Osteoblast (primary cell): ENCODE data around the gene CHD9NB. TPM values are rescaled to one million over a fixed set of nuclear protein-coding genes. Genes with fewer than 3 reads are reported as not detected.
"Not testable (repeated sequence)": the region's sequence is repeated elsewhere in the genome, so short reads cannot be mapped to it uniquely, and the experiment has no call there.

Source experiments
- DNase-seq: peaks from one replicate; pipeline ENCODE4 v3.0.0; 2011; ENCODE audit warnings: low spot score, mixed read lengths; ENCODE audit not compliant: insufficient read length; ENCODE audit errors: missing footprints
- H2AFZ ChIP-seq: 2 replicates; pipeline ENCODE4 v1.6.0; 2011; ENCODE audit warnings: mild to moderate bottlenecking, low read length
- H3K27ac ChIP-seq: 2 replicates; pipeline ENCODE4 v1.5.1; 2011; ENCODE audit warnings: mild to moderate bottlenecking, low read depth, low read length, moderate library complexity
- H3K27me3 ChIP-seq: 2 replicates; pipeline ENCODE4 v1.6.0; 2012; ENCODE audit warnings: mild to moderate bottlenecking, control low read depth, inconsistent platforms, low read length, moderate library complexity; ENCODE audit not compliant: insufficient read depth
- H3K36me3 ChIP-seq: 2 replicates; pipeline ENCODE4 v1.5.1; 2011; ENCODE audit warnings: mild to moderate bottlenecking, low read length, control low read depth, moderate library complexity; ENCODE audit not compliant: insufficient read depth
- H3K4me1 ChIP-seq: 2 replicates; pipeline ENCODE4 v1.5.1; 2011; ENCODE audit warnings: mild to moderate bottlenecking, low read length, control low read depth, moderate library complexity; ENCODE audit not compliant: insufficient read depth
- H3K4me2 ChIP-seq: 2 replicates; pipeline ENCODE4 v1.6.0; 2011; ENCODE audit warnings: mild to moderate bottlenecking, low read length; ENCODE audit not compliant: insufficient read depth
- H3K4me3 ChIP-seq: fragments of 200-600 bp; sonication (generic); 3 replicates; pipeline ENCODE4 v1.5.1; 2012; ENCODE audit warnings: mild to moderate bottlenecking, low read length, inconsistent platforms; ENCODE audit not compliant: insufficient read depth
- H3K79me2 ChIP-seq: 2 replicates; pipeline ENCODE4 v1.6.0; 2012; ENCODE audit warnings: mild to moderate bottlenecking, low read length, control low read depth, inconsistent platforms; ENCODE audit not compliant: insufficient read depth
- H3K9me3 ChIP-seq: 2 replicates; pipeline ENCODE4 v1.5.1; 2011; ENCODE audit warnings: low read depth, low read length, control low read depth
- H4K20me1 ChIP-seq: 2 replicates; pipeline ENCODE4 v1.6.0; 2012; ENCODE audit warnings: mild to moderate bottlenecking, low read length, control low read depth; ENCODE audit not compliant: insufficient read depth
- CTCF ChIP-seq: IDR thresholded peaks from 2 replicates; pipeline ENCODE4 v1.5.1; 2011; ENCODE audit warnings: mild to moderate bottlenecking, low read depth, low read length, moderate library complexity; ENCODE audit errors: extremely low read depth
- total RNA-seq: library from RNA; depleted of rRNA; stranded (reverse); fragments of >200 nt; gene quantifications from 2 replicates; pipeline ENCODE4 v1.2.3, GENCODE V29; 2012

CHD9NB gene
- total RNA-seq, 1 donor: 1.1 TPM

- TF ChIP-seq CTCF: no peak
Measured at GRCh38 chr16:53041320-53042051, 11.2 kb downstream of the CHD9NB start.

GRCh38 chr16:53040788-53041187, 11.9 kb downstream of the CHD9NB start:
- H3K27me3 ChIP-seq: no peaks in the 10 kb centered on the region
- no peak for DNase-seq

More at GRCh38 chr16:53041320-53042051, 11.2 kb downstream of the CHD9NB start:
- Histone ChIP-seq H2AFZ (peak overlapping the region; percentile 70), H3K9me3 (no peaks in the 10 kb centered on the region), H3K4me2 (no peak overlapping the region), H4K20me1 (no peaks in the 10 kb centered on the region), H3K79me2 (no peaks in the 10 kb centered on the region), H3K27ac (no peak overlapping the region), H3K36me3 (no peaks in the 10 kb centered on the region), H3K4me3 (no peak overlapping the region), H3K27me3 (no peaks in the 10 kb centered on the region), H3K4me1 (peaks cover 4% of the 10 kb centered on the region)
- DNase-seq: peak; percentile 82

GRCh38 chr16:53036711-53037110, 16.0 kb downstream of the CHD9NB start:
- H3K4me1 ChIP-seq, H3K79me2 ChIP-seq, H4K20me1 ChIP-seq, H3K4me2 ChIP-seq, H3K27ac ChIP-seq, H3K4me3 ChIP-seq, H2AFZ ChIP-seq, DNase-seq, H3K36me3 ChIP-seq, H3K27me3 ChIP-seq, H3K9me3 ChIP-seq: not testable (repeated sequence)

More at GRCh38 chr16:53040788-53041187, 11.9 kb downstream of the CHD9NB start:
- no peaks in the 10 kb centered on the region for H3K79me2 ChIP-seq
- H3K36me3 ChIP-seq: no peaks in the 10 kb centered on the region
- H3K9me3 ChIP-seq: no peaks in the 10 kb centered on the region
- H4K20me1 ChIP-seq: no peaks in the 10 kb centered on the region
- peaks cover 4% of the 10 kb centered on the region for H3K4me1 ChIP-seq
- H3K27ac ChIP-seq: no peak overlapping the region
- no peak overlapping the region for H3K4me3 ChIP-seq
- H3K4me2 ChIP-seq: no peak overlapping the region
- TF ChIP-seq CTCF: no peak
- H2AFZ ChIP-seq: no peak overlapping the region

GRCh38 chr16:53036066-53036465, 16.6 kb downstream of the CHD9NB start:
- Histone ChIP-seq H4K20me1 (no peaks in the 10 kb centered on the region), H3K4me2 (no peak overlapping the region), H2AFZ (no peak overlapping the region), H3K27me3 (no peaks in the 10 kb centered on the region), H3K9me3 (no peaks in the 10 kb centered on the region), H3K79me2 (no peaks in the 10 kb centered on the region), H3K4me1 (no peaks in the 10 kb centered on the region), H3K27ac (no peak overlapping the region), H3K36me3 (no peaks in the 10 kb centered on the region), H3K4me3 (no peak overlapping the region)
- DNase-seq: no peak
- TF ChIP-seq CTCF: no peak
